Tibial nerve (tissue), 4 donors: ENCODE measurements around the gene NPHP3.

Experiments used
- EP300 ChIP-seq, 2 donors: sonication (generic); formaldehyde crosslinking; IDR thresholded peaks; one replicate each; pipeline ENCODE4 v1.6.1; 2017; ENCODE audit warnings: antibody characterized with exemption in 2 of 2, mild to moderate bottlenecking in 1 of 2
- POLR2A ChIP-seq, 2 donors: fragments of 450-650 bp; IDR thresholded peaks; one replicate each; pipeline ENCODE4 v1.6.1; 2017; ENCODE audit warnings: antibody characterized with exemption in 2 of 2, mild to moderate bottlenecking in 2 of 2, moderate library complexity in 2 of 2
- TF ChIP-seq, protein P1 (sequence below), 5 experiments: fragments of 200-600 bp in 3 of 5; fragments of 450-650 bp in 2 of 5; sonication (generic) in 3 of 5; IDR thresholded peaks; one replicate each; pipeline ENCODE4 v1.5.1; 2016 to 2019; ENCODE audit warnings: antibody characterized with exemption in 5 of 5, mild to moderate bottlenecking in 3 of 5, moderate library complexity in 2 of 5

DNA sequence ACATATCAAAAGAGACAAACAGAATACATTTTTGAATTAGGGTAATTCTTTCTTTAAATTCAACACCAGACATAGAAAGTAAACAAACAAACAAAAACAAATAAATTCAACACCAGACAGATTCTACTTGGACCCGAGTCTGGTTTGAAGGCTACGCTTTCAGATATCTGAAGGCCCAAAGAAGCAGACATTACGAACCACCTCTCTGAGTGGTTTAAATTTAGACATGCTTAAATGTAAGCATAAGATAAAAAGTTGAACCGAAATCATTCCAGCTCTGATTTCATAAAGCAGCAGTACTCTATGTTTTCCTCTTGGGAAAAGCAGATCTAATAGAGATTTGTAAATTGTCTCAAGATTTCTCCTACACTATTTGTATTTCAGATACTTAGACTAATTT, 32.2 kb downstream of the NPHP3 start:
- TF ChIP-seq, protein P1, sequence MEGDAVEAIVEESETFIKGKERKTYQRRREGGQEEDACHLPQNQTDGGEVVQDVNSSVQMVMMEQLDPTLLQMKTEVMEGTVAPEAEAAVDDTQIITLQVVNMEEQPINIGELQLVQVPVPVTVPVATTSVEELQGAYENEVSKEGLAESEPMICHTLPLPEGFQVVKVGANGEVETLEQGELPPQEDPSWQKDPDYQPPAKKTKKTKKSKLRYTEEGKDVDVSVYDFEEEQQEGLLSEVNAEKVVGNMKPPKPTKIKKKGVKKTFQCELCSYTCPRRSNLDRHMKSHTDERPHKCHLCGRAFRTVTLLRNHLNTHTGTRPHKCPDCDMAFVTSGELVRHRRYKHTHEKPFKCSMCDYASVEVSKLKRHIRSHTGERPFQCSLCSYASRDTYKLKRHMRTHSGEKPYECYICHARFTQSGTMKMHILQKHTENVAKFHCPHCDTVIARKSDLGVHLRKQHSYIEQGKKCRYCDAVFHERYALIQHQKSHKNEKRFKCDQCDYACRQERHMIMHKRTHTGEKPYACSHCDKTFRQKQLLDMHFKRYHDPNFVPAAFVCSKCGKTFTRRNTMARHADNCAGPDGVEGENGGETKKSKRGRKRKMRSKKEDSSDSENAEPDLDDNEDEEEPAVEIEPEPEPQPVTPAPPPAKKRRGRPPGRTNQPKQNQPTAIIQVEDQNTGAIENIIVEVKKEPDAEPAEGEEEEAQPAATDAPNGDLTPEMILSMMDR (IDR thresholded peaks at IDR 0.05), result no peak
- TF ChIP-seq POLR2A (IDR thresholded peaks at IDR 0.05), result no peak
- no peak for TF ChIP-seq EP300 (IDR thresholded peaks at IDR 0.05)
